Stimulated activated memory B cell treated with anti-CD40 and anti-IgM and Interleukin-4, amounts not matched to agents 10 μg/mL and 1 μg/mL and 100 μg/mL, for 72 hours (primary cell): ENCODE measurements around the gene MRC2.

Source experiments
- ATAC-seq: fragments of 150-1000 bp; cut with Tn5 transposase; 2 replicates; pipeline ENCODE4 v1.10.0; 2021
- H3K27ac Mint-ChIP-seq: one replicate; pipeline ENCODE4 v1.8.0; 2022; ENCODE audit warnings: mild to moderate bottlenecking, mixed read lengths
- H3K27me3 Mint-ChIP-seq: one replicate; pipeline ENCODE4 v1.8.0; 2022; ENCODE audit warnings: mixed read lengths
- H3K36me3 Mint-ChIP-seq: one replicate; pipeline ENCODE4 v1.8.0; 2022; ENCODE audit warnings: mixed read lengths
- H3K4me1 Mint-ChIP-seq: one replicate; pipeline ENCODE4 v1.8.0; 2022; ENCODE audit warnings: mixed read lengths
- H3K4me3 Mint-ChIP-seq: one replicate; pipeline ENCODE4 v1.8.0; 2022; ENCODE audit warnings: mild to moderate bottlenecking, moderate library complexity, mixed read lengths
- H3K9me3 Mint-ChIP-seq: one replicate; pipeline ENCODE4 v1.8.0; 2022; ENCODE audit warnings: mixed read lengths

Gene MRC2

DNA sequence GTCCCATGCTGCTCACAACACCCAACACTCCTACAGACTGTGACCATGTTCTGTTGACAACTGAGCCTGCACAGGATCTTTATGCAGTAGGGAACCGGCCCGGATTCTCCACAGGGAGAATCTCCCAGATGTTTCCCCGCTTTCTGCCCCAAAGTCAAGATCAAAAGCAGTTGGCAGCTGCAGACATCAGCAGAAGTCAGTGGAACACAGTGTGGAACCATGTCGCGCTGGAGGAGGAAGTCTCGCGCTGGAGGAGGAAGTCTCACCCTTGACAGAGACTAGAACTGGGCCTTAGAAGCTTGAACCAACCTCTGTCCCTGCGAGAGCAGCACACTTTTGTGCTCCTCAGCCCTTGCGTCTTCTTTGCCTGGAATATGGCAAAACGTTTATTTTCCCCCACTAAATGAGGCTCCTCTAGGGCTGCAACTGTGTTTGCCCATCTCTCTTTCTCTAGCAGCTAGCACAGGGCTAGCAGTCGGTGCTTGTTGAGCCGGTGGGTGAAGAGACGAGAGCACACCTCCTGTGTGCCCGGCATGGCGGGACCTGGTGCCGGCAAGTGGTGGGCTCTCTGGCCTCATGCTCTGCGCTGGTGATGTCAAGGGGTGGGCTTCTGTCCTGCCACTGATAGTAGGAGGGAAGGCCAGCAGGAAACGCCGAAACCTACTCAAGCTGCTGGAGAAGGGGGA is 2.1 kb upstream of the MRC2 start:
- Mint-ChIP-seq H3K27me3 (peaks cover 38% of the 10 kb centered on the region), H3K4me1 (peaks cover 29% of the 10 kb centered on the region), H3K4me3 (no peak overlapping the region), H3K9me3 (no peaks in the 10 kb centered on the region), H3K27ac (no peak overlapping the region), H3K36me3 (peaks cover 6% of the 10 kb centered on the region)
- ATAC-seq = no peak

GRCh38 chr17:62625870-62626200 is 1.6 kb upstream of the MRC2 start:
- Mint-ChIP-seq H3K9me3 (no peaks in the 10 kb centered on the region), H3K27ac (no peak overlapping the region), H3K27me3 (peaks cover 43% of the 10 kb centered on the region), H3K36me3 (peaks cover 6% of the 10 kb centered on the region), H3K4me3 (no peak overlapping the region), H3K4me1 (peaks cover 29% of the 10 kb centered on the region)
- no peak for ATAC-seq

DNA sequence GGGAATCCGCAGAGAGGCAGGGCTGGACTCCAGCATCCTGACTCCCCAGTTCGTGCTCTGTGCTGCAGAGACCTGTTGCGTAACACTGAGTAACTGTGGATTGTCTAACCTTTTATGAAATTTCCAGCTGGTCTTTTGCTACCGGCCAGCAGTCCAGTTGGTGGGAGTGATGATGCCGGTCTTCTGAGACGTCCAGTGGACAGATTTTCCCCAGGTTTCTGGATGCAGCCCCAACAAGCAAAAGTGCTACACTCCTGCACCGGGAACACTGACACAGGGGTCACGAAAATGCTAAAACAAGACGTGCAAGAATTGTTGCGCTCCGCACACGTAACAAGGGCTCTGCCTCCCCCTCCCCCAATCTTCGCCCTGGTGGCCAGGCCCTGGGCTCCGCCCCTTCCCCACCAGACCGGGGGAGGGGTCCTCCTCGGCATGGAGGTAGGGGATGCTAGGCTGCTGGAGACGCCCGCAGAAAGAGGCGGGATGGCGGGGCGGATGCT is 701 bp upstream of the MRC2 start:
- ATAC-seq = peak; percentile 10
- Mint-ChIP-seq H3K27me3 (peaks cover 45% of the 10 kb centered on the region), H3K36me3 (peaks cover 6% of the 10 kb centered on the region), H3K9me3 (no peaks in the 10 kb centered on the region), H3K4me1 (peaks cover 29% of the 10 kb centered on the region), H3K4me3 (peak overlapping the region; percentile 82), H3K27ac (peak overlapping the region; percentile 81)

- Mint-ChIP-seq H3K4me1 (peaks cover 29% of the 10 kb centered on the region), H3K9me3 (no peaks in the 10 kb centered on the region), H3K36me3 (peaks cover under 1% of the 10 kb centered on the region), H3K27ac (peak overlapping the region; percentile 81), H3K27me3 (peaks cover 57% of the 10 kb centered on the region), H3K4me3 (peak overlapping the region; percentile 84)
- ATAC-seq = peak; percentile 65
Measured at GRCh38 chr17:62627904-62628633, 599 bp downstream of the MRC2 start.

GRCh38 chr17:62628831-62629555 is 1.5 kb downstream of the MRC2 start:
- H3K27ac Mint-ChIP-seq = peak overlapping the region; percentile 81
- peaks cover 57% of the 10 kb centered on the region for H3K27me3 Mint-ChIP-seq
- H3K4me1 Mint-ChIP-seq = peaks cover 29% of the 10 kb centered on the region
- ATAC-seq = no peak
- no peaks in the 10 kb centered on the region for H3K36me3 Mint-ChIP-seq
- H3K4me3 Mint-ChIP-seq = peak overlapping the region; percentile 84
- H3K9me3 Mint-ChIP-seq = no peaks in the 10 kb centered on the region

- Mint-ChIP-seq H3K4me3 (peak overlapping the region; percentile 35), H3K9me3 (no peaks in the 10 kb centered on the region), H3K36me3 (no peaks in the 10 kb centered on the region), H3K27me3 (peaks cover 57% of the 10 kb centered on the region), H3K4me1 (peaks cover 29% of the 10 kb centered on the region), H3K27ac (no peak overlapping the region)
- no peak for ATAC-seq
Measured at GRCh38 chr17:62629556-62630364, 2.3 kb downstream of the MRC2 start.

DNA sequence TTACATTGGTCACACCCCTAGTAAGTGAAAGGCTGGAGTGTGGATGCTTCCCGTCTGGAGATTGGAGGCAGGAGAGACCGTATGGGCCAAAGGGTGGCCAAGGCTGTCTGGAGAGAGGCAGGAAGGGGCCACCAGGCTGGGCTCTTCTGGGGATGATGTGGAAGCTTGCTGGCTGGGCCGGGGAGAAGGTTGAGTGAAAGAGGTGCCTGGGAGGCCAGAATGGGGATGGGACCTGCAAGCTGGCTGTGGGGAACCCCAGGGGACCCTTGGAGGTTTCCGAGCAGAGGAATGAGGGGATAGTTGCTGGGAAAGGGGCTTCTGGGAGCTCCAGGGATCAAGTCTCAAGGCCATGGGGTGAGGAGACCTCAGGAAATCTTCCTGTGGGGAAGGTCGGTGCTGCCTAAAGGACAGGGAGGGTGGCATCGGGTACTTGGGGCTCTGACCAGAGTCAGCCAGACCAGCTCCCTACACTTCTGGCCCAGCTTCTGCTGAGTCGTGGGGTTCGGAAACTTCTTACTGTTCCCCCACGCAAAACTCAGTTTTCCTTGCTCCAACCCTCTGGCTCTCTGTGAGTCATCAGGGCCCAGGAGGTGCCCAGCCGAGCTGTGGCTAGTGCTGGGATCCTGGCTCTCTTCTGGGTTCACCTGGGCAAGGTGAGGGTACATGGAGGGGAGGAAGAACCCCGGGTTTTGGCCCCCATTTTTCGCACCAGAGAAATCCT is 3.1 kb downstream of the MRC2 start:
- Mint-ChIP-seq H3K27ac (no peak overlapping the region), H3K9me3 (no peaks in the 10 kb centered on the region), H3K27me3 (peaks cover 57% of the 10 kb centered on the region)

GRCh38 chr17:62631086-62631935 is 3.8 kb downstream of the MRC2 start:
- H3K27me3 Mint-ChIP-seq = peaks cover 49% of the 10 kb centered on the region
- H3K4me3 Mint-ChIP-seq = no peak overlapping the region
- peaks cover 29% of the 10 kb centered on the region for H3K4me1 Mint-ChIP-seq
- no peak for ATAC-seq
- H3K9me3 Mint-ChIP-seq = no peaks in the 10 kb centered on the region
- H3K27ac Mint-ChIP-seq = no peak overlapping the region
- H3K36me3 Mint-ChIP-seq = no peaks in the 10 kb centered on the region

More for the DNA sequence above, 3.1 kb downstream of the MRC2 start:
- peaks cover 29% of the 10 kb centered on the region for H3K4me1 Mint-ChIP-seq
- no peaks in the 10 kb centered on the region for H3K36me3 Mint-ChIP-seq
- no peak for ATAC-seq
- no peak overlapping the region for H3K4me3 Mint-ChIP-seq

DNA sequence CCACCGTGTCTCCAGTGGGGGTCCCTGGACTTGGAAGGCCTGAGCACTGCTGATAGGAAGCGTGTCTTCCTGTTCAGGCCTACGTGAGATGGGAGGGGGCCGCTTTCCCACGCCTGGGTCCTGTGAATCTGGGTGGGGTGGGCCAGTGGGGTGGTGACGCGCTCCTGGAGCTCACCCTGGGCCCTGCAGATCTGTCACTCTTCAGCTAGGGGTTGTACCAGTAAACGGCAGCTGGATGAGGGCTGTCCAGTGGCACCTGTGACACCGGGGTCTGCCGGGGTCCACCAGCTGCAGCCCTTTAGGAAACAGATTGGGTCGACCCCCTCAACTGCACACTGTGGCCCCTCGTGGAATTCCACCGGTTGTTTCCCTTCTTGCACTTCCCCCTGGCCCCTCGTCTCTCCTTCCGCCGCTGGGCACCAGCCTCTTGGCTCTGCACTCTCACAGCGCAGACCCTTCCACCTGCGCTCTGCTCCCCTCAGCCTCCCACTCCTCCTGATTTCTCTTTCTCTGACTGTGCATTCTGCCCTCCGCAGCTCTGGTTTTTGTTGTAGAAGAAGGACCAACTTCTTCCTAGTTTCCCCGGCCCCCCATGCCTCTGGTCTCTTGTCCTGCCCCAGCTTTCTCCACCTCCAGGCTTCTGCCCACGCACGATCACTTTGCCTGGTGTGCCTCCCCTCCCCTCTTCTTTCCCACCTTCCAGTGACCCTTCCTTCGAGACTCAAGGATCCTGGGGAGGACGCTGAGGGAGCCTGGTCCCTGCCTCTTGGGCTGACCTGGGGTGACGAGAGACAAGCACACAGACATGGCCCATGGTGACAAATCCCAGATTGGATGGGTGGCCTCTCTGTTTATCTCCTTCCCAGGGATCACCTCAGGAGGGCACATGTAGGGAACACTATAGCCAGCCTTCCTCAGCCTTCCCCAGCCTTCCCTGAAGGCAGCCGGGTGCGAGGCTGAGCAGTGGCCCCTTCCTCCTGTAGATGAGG is 4.8 kb downstream of the MRC2 start:
- H3K4me3 Mint-ChIP-seq = no peak overlapping the region
- H3K27me3 Mint-ChIP-seq = peaks cover 43% of the 10 kb centered on the region
- no peaks in the 10 kb centered on the region for H3K9me3 Mint-ChIP-seq
- ATAC-seq = no peak
- no peak overlapping the region for H3K27ac Mint-ChIP-seq
- H3K4me1 Mint-ChIP-seq = peaks cover 24% of the 10 kb centered on the region
- H3K36me3 Mint-ChIP-seq = no peaks in the 10 kb centered on the region

GRCh38 chr17:62637809-62638208 is 10.3 kb downstream of the MRC2 start:
- H3K27me3 Mint-ChIP-seq = peaks cover 2% of the 10 kb centered on the region
- no peak for ATAC-seq
- H3K4me3 Mint-ChIP-seq = no peak overlapping the region
- no peak overlapping the region for H3K27ac Mint-ChIP-seq
- H3K4me1 Mint-ChIP-seq = no peaks in the 10 kb centered on the region
- no peaks in the 10 kb centered on the region for H3K36me3 Mint-ChIP-seq
- H3K9me3 Mint-ChIP-seq = no peaks in the 10 kb centered on the region

DNA sequence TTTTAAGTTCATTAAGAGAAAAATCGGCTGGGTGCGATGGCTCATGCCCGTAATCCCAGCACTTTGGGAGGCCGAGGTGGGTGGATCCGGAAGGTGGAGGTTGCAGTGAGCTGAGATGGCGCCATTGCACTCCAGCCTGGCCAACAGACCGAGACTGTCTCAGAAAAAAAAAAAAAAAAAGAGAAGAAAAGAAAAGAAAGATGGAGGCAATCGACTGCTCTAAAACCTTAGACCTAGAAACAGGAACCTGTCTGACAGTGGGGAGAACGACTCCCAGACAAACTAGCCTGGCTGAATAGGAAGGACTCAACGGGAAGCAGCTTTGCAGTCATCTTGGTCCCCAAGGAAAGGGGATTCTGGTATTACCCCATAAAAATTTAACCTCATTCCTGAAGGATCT is 13.7 kb downstream of the MRC2 start:
- Mint-ChIP-seq H3K36me3 (no peaks in the 10 kb centered on the region), H3K27me3 (peaks cover 8% of the 10 kb centered on the region), H3K9me3 (no peaks in the 10 kb centered on the region), H3K4me1 (no peaks in the 10 kb centered on the region), H3K27ac (no peak overlapping the region), H3K4me3 (no peak overlapping the region)
- no peak for ATAC-seq

DNA sequence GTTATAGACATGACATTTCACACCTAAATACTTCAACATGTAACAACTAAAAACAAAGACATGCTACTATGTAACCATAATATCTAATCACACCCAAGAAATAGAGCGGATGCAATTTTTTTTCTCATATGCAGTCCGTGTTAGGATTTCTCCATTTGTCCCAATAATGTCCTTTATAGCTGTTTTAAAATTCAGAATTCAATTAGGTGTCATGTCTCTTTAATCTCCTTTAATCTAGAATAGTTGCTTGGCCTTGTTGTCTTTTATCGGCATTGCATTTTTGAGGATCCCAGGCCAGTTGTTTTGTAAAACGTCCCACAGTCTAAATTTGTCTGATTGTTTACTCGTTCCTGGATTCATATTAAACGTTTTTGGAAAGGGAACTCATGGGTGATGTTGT is 14.5 kb downstream of the MRC2 start:
- Mint-ChIP-seq H3K9me3 (no peaks in the 10 kb centered on the region), H3K4me1 (no peaks in the 10 kb centered on the region), H3K27me3 (peaks cover 8% of the 10 kb centered on the region), H3K36me3 (no peaks in the 10 kb centered on the region), H3K27ac (no peak overlapping the region), H3K4me3 (no peak overlapping the region)
- ATAC-seq = no peak

DNA sequence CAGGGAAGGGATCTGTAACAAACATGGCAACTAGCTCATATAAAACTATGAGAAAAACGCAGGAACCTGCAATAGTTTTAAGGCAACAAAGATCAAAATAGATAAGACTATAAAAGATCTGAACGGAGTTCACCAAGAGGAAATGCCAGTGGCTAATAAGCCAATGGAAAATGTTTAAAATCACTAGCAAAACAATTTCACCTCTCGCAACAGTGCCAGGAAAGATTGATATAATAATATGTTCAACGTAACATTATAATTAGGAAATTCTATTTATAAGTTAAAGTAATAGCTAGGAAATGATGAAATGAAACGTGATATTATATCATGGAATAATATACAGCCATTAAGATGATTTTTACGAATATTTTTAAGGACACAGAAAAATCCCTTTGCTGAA is 16.0 kb downstream of the MRC2 start:
- Mint-ChIP-seq H3K9me3 (no peaks in the 10 kb centered on the region), H3K4me3 (no peak overlapping the region), H3K27ac (no peak overlapping the region), H3K4me1 (no peaks in the 10 kb centered on the region), H3K27me3 (peaks cover 8% of the 10 kb centered on the region), H3K36me3 (no peaks in the 10 kb centered on the region)
- ATAC-seq = no peak
